HepG2 (cell line): ENCODE results near the gene SDC1. TPM values are rescaled to one million over a fixed set of nuclear protein-coding genes. Genes with fewer than 3 reads are reported as not detected.

ENCODE experiments used
- ERF ChIP-seq: IDR thresholded peaks from 2 replicates; pipeline ENCODE4 v1.6.1; 2018; ENCODE audit warnings: missing biosample characterization, missing genetic modification reagents
- FIP1L1 ChIP-seq: fragments of 200-400 bp; formaldehyde crosslinking; IDR thresholded peaks from 2 replicates; pipeline ENCODE4 v1.6.1; 2018; ENCODE audit warnings: low read depth, mild to moderate bottlenecking, low read length, moderate library complexity, borderline replicate concordance; ENCODE audit not compliant: insufficient read depth
- FOXC1 ChIP-seq: sonication (generic); formaldehyde crosslinking; IDR thresholded peaks from 2 replicates; pipeline ENCODE4 v1.8.0; 2022; ENCODE audit warnings: mild to moderate bottlenecking, missing genetic modification reagents, borderline replicate concordance
- HIVEP1 ChIP-seq: sonication (generic); formaldehyde crosslinking; IDR thresholded peaks from 2 replicates; pipeline ENCODE4 v1.4.0; 2020; ENCODE audit warnings: mild to moderate bottlenecking, missing genetic modification reagents
- LCORL ChIP-seq, 2 experiments: fragments of 450-650 bp in 1 of 2; sonication (generic) in 1 of 2; formaldehyde crosslinking in 1 of 2; IDR thresholded peaks; 2 replicates each; pipeline versions ENCODE4 v1.5.0 to v1.6.1; 2017 to 2020; ENCODE audit warnings: antibody characterized with exemption in 1 of 2, missing genetic modification reagents in 1 of 2
- LRRFIP1 ChIP-seq: sonication (generic); formaldehyde crosslinking; conservative IDR thresholded peaks from 2 replicates; pipeline ENCODE4 v1.4.0; 2020; ENCODE audit warnings: missing genetic modification reagents
- NONO ChIP-seq, 2 experiments: fragments of 450-650 bp in 1 of 2; sonication (generic) in 1 of 2; formaldehyde crosslinking in 1 of 2; IDR thresholded peaks in 1 of 2; conservative IDR thresholded peaks in 1 of 2; 2 replicates each; pipeline versions ENCODE4 v1.6.1 to v1.8.0; 2017 to 2022; ENCODE audit warnings: mild to moderate bottlenecking in 1 of 2, missing genetic modification reagents in 1 of 2, moderate library complexity in 1 of 2
- PTBP1 ChIP-seq: fragments of 200-400 bp; formaldehyde crosslinking; IDR thresholded peaks from 2 replicates; pipeline ENCODE4 v1.6.1; 2018; ENCODE audit warnings: low read length, low read depth; ENCODE audit not compliant: poor library complexity, severe bottlenecking
- TEAD2 ChIP-seq: sonication (generic); formaldehyde crosslinking; IDR thresholded peaks from 2 replicates; pipeline ENCODE4 v1.9.0; 2021; ENCODE audit warnings: missing genetic modification reagents
- TRIM22 ChIP-seq: fragments of 450-650 bp; IDR thresholded peaks from 2 replicates; pipeline ENCODE4 v1.6.1; 2017
- ZBTB25 ChIP-seq: IDR thresholded peaks from 2 replicates; pipeline ENCODE4 v1.6.1; 2018; ENCODE audit warnings: missing genetic modification reagents
- ZBTB44 ChIP-seq: sonication (generic); formaldehyde crosslinking; IDR thresholded peaks from 2 replicates; pipeline ENCODE4 v1.4.0; 2020; ENCODE audit warnings: missing genetic modification reagents
- ZC3H13 ChIP-seq: sonication (generic); formaldehyde crosslinking; IDR thresholded peaks from 2 replicates; pipeline ENCODE4 v1.8.1; 2023; ENCODE audit warnings: mild to moderate bottlenecking, missing genetic modification reagents, moderate library complexity
- ZFP82 ChIP-seq: sonication (generic); formaldehyde crosslinking; IDR thresholded peaks from 2 replicates; pipeline ENCODE4 v1.5.1; 2020; ENCODE audit warnings: mild to moderate bottlenecking, missing genetic modification reagents, borderline replicate concordance
- ZNF143 ChIP-seq: sonication (generic); formaldehyde crosslinking; IDR thresholded peaks from 2 replicates; pipeline ENCODE4 v1.4.0; 2020; ENCODE audit warnings: missing genetic modification reagents
- ZNF17 ChIP-seq: sonication (generic); formaldehyde crosslinking; IDR thresholded peaks from 2 replicates; pipeline ENCODE4 v1.5.0; 2020; ENCODE audit warnings: mild to moderate bottlenecking, missing genetic modification reagents
- ZNF224 ChIP-seq: sonication (generic); formaldehyde crosslinking; IDR thresholded peaks from 2 replicates; pipeline ENCODE4 v1.5.0; 2020; ENCODE audit warnings: mild to moderate bottlenecking, missing genetic modification reagents
- ZNF569 ChIP-seq: sonication (generic); formaldehyde crosslinking; IDR thresholded peaks from 2 replicates; pipeline ENCODE4 v1.5.0; 2020; ENCODE audit warnings: mild to moderate bottlenecking, missing genetic modification reagents, moderate library complexity, borderline replicate concordance
- ZNF704 ChIP-seq: sonication (generic); formaldehyde crosslinking; IDR thresholded peaks from 2 replicates; pipeline ENCODE4 v1.8.1; 2023; ENCODE audit warnings: mild to moderate bottlenecking, inconsistent platforms, moderate library complexity, missing genetic modification reagents, borderline replicate concordance
- ZSCAN25 ChIP-seq: sonication (generic); formaldehyde crosslinking; IDR thresholded peaks from 2 replicates; pipeline ENCODE4 v1.8.0; 2022; ENCODE audit warnings: mild to moderate bottlenecking, missing genetic modification reagents
- polyA plus RNA-seq, 8 experiments: library from polyadenylated mRNA; depleted of rRNA in 3 of 8; stranded (reverse) in 7 of 8; unstranded in 1 of 8; fragments of >200 nt; fragmentation: Illumina TruSeq in 4 of 8; extraction: Trizol in 4 of 8; gene quantifications; 2 replicates each; pipeline versions ENCODE4 v1.2.1 to v1.2.3, GENCODE V29; 2011 to 2016; ENCODE audit warnings: low read depth in 4 of 8, missing spikeins in 1 of 8, mixed read lengths in 1 of 8; ENCODE audit not compliant: insufficient read depth in 1 of 8
- total RNA-seq, 5 experiments: library from RNA; depleted of rRNA; stranded (reverse); fragments of >200 nt; fragmentation: Illumina TruSeq; extraction: Trizol; gene quantifications; 2 replicates each; pipeline ENCODE4 v1.2.3, GENCODE V29; 2016; ENCODE audit warnings: low read depth in 1 of 5

Gene SDC1
- total and polyA plus RNA-seq, 2 of the 13 experiments (the other 11 are each of a cell fraction or from before 2014, with no cell fraction given) = 108 to 119 TPM

GRCh38 chr2:20216130-20217025 is 8.6 kb downstream of the SDC1 start (continued):
- TF ChIP-seq ZBTB44 (CRISPR knock-in tag) (no peak), ZNF17 (CRISPR knock-in tag) (no peak), ZBTB25 (CRISPR knock-in tag) (no peak), TRIM22 (no peak), ZFP82 (CRISPR knock-in tag) (no peak), FOXC1 (CRISPR knock-in tag) (0 out of 2 replicates have a peak, but pooled peaks have one; percentile 17), HIVEP1 (no peak; the same call in 1 of the 2 replicates), ERF (CRISPR knock-in tag) (no peak), ZSCAN25 (CRISPR knock-in tag) (no peak), PTBP1 (no peak), ZC3H13 (CRISPR knock-in tag) (peak; percentile 60; the same call in 1 of the 2 replicates), NONO (IDR thresholded peaks at IDR 0.05) (no peak), NONO (CRISPR knock-in tag; conservative IDR thresholded peaks at IDR 0.05) (0 out of 2 replicates have a peak, but pooled peaks have one; percentile 37), LRRFIP1 (no peak), LCORL (IDR thresholded peaks at IDR 0.05) (no peak), LCORL (CRISPR knock-in tag; IDR thresholded peaks at IDR 0.05) (no peak), ZNF569 (CRISPR knock-in tag) (no peak), ZNF143 (CRISPR knock-in tag) (no peak), FIP1L1 (0 out of 2 replicates have a peak, but pooled peaks have one; percentile 31), TEAD2 (no peak), ZNF704 (no peak), ZNF224 (CRISPR knock-in tag) (no peak)
